Right atrium auricular region (tissue), 2 donors: ENCODE results near the gene BUB1. TPM values are rescaled to one million over a fixed set of nuclear protein-coding genes. Genes with fewer than 3 reads are reported as not detected.

Source experiments
- DNase-seq: peaks from one replicate; pipeline ENCODE4 v3.0.0-alpha.2; 2019; ENCODE audit warnings: low spot score
- H3K27ac ChIP-seq, 2 donors: fragments of 200-600 bp; sonication (generic); 1 replicate in 1 of 2; 2 replicates in 1 of 2; pipeline ENCODE4 v1.5.1; 2016 to 2019
- H3K27me3 ChIP-seq, 2 donors: fragments of 200-600 bp; sonication (generic); one replicate each; pipeline versions ENCODE4 v1.5.1 to v1.6.0; 2017 to 2019
- H3K36me3 ChIP-seq: fragments of 200-600 bp; sonication (generic); one replicate; pipeline ENCODE4 v1.5.1; 2016
- H3K4me1 ChIP-seq, 2 donors: fragments of 200-600 bp; sonication (generic); one replicate each; pipeline versions ENCODE4 v1.5.1 to v1.6.0; 2017 to 2019
- H3K4me3 ChIP-seq, 2 donors: fragments of 200-600 bp; sonication (generic); 1 replicate in 1 of 2; 2 replicates in 1 of 2; pipeline ENCODE4 v1.5.1; 2017 to 2019; ENCODE audit warnings: mild to moderate bottlenecking in 1 of 2, moderate library complexity in 1 of 2
- H3K9me3 ChIP-seq, 2 donors: fragments of 200-600 bp; sonication (generic); one replicate each; pipeline ENCODE4 v1.5.1; 2019
- total RNA-seq, 2 donors: library from RNA; depleted of rRNA; stranded (reverse); fragments of >200 nt; gene quantifications; one replicate each; pipeline ENCODE4 v1.1.0, GENCODE V29; 2016
- TF ChIP-seq, protein P1 (sequence below), 2 donors: fragments of 200-600 bp; sonication (generic); IDR thresholded peaks; one replicate each; pipeline ENCODE4 v1.5.1; 2019; ENCODE audit warnings: antibody characterized with exemption in 2 of 2

The BUB1 gene
- total RNA-seq, 2 donors from 2014 or later, result 0.28 to 1.4 TPM

DNA sequence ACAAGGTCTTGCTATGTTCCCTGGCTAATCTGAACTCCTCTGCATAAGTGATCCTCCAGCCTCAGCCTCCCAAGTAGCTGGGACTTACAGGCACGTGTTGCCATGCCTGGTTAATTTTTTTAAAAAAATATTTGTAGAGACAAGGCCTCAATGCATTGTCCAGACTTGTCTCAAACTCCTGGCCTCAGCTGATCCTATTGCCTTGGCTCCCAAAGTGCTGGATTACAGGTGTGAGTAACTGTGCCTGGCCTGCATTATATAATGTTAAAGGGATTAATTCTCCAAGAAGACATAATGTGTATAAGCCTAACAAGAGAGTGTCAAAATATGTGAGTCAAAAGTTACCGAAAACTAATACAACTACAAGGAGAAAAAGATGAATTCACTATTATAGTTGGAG lies 32.2 kb downstream of the BUB1 start:
- Histone ChIP-seq H3K27me3 (no peaks in the 10 kb centered on the region), H3K4me3 (no peak overlapping the region), H3K4me1 (no peaks in the 10 kb centered on the region), H3K9me3 (no peaks in the 10 kb centered on the region), H3K27ac (no peak overlapping the region), H3K36me3 (no peaks in the 10 kb centered on the region)
- no peak for DNase-seq
- TF ChIP-seq, protein P1, sequence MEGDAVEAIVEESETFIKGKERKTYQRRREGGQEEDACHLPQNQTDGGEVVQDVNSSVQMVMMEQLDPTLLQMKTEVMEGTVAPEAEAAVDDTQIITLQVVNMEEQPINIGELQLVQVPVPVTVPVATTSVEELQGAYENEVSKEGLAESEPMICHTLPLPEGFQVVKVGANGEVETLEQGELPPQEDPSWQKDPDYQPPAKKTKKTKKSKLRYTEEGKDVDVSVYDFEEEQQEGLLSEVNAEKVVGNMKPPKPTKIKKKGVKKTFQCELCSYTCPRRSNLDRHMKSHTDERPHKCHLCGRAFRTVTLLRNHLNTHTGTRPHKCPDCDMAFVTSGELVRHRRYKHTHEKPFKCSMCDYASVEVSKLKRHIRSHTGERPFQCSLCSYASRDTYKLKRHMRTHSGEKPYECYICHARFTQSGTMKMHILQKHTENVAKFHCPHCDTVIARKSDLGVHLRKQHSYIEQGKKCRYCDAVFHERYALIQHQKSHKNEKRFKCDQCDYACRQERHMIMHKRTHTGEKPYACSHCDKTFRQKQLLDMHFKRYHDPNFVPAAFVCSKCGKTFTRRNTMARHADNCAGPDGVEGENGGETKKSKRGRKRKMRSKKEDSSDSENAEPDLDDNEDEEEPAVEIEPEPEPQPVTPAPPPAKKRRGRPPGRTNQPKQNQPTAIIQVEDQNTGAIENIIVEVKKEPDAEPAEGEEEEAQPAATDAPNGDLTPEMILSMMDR (IDR thresholded peaks at IDR 0.05), result no peak

DNA sequence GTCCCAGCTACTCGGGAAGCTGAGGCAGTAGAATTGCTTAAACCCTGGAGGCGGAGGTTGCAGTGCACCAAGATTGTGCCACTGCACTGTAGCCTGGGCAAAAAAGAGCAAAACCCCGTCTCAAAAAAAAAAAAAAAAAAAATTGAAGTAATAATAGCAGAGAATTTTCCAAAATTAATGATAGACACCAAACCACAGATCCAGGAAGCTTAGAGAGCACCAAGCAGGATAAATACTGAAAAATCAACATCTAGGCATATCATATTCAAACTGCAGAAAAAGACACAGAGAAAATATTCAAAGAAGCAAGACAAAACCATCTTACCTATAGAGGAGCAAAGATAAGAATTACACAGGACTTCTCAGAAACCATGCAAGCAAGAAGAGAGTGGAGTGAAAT lies 33.5 kb downstream of the BUB1 start:
- Histone ChIP-seq H3K36me3 (no peaks in the 10 kb centered on the region), H3K27me3 (no peaks in the 10 kb centered on the region), H3K4me3 (no peak overlapping the region), H3K27ac (no peak overlapping the region), H3K4me1 (no peaks in the 10 kb centered on the region), H3K9me3 (no peaks in the 10 kb centered on the region)
- TF ChIP-seq, protein P1 (IDR thresholded peaks at IDR 0.05), result no peak
- DNase-seq, result no peak

DNA sequence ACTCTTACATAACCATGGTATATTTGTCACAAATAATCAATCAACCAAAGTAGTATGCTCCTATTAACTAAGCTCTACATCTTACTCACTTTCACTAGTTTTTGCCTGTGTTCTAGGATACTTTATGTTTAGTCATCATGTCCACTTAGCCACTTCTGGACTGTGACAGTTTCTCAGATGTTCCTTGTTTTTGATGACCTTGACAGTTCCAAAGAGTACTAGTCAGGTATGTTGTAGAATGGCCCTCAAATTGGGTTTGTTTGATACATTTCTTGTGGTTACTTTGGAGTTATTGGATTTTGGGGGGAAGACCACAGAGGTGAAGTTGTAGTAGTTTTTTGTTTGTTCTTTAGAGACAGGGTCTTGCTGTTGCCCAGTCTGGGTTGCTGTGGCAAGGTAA lies 35.5 kb downstream of the BUB1 start:
- Histone ChIP-seq H3K9me3 (no peaks in the 10 kb centered on the region), H3K36me3 (no peaks in the 10 kb centered on the region), H3K27ac (no peak overlapping the region), H3K4me1 (no peaks in the 10 kb centered on the region), H3K27me3 (no peaks in the 10 kb centered on the region), H3K4me3 (no peak overlapping the region)
- TF ChIP-seq, protein P1 (IDR thresholded peaks at IDR 0.05), result no peak
- DNase-seq, result no peak

DNA sequence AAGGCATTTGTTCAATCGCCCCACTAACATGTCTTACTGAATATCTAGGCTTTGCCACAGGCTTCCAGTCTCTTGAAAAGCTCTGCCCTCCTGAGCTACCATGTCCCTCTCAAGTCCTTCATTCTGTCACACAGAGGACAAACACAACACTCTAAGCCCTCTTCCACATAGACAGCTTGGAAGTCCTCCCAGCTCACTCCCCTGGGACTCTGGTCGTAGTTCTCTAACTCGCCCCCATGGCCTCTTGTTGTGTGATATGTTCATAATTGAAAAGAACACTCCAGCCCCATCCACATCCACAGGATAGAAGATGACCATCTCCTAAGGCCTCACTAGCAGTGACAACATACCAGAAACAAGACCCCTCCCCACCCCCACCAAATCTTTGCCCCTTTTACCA lies 37.9 kb downstream of the BUB1 start:
- no peaks in the 10 kb centered on the region for H3K9me3 ChIP-seq
- no peak overlapping the region for H3K27ac ChIP-seq
- H3K4me1 ChIP-seq, result no peaks in the 10 kb centered on the region
- no peaks in the 10 kb centered on the region for H3K27me3 ChIP-seq
- H3K4me3 ChIP-seq, result no peak overlapping the region
- H3K36me3 ChIP-seq, result no peaks in the 10 kb centered on the region
- TF ChIP-seq, protein P1 (IDR thresholded peaks at IDR 0.05), result no peak
- no peak for DNase-seq

DNA sequence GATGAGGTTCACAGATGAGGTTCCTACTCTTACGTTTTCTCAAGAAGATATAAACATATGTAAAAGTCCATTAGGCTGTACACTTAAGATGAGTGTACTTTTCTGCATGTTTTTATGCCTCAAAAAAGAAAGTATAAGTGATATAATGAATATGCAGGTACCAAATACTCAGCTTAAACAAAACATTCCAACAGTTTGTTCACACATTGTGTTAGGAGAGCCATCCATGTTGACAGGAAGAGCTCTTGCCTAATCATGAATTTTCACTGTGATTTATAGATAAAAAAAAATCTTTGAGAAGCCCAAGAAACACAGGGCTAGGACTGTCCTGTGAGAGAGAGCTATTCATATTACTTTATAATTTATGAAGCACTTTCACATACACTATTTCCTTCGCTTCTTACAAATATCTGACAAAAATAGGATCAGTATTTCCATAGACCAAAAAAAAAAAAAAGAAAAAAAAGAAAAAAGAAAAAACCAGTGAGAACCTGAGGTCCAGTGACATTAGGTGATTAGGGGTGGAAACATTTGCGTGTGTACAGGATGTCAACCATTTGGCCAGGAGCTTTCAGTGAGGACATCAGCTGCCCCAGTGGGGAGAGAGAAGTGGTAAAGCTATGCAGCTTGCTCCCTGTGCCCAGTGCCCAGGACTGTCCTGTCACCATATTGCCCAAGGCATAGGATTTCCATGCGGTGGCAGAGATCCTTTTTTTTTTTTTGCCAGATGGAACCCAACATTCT lies 38.7 kb downstream of the BUB1 start:
- Histone ChIP-seq H3K9me3 (no peaks in the 10 kb centered on the region), H3K4me3 (no peak overlapping the region), H3K27me3 (no peaks in the 10 kb centered on the region), H3K4me1 (no peaks in the 10 kb centered on the region), H3K27ac (no peak overlapping the region), H3K36me3 (no peaks in the 10 kb centered on the region)
- TF ChIP-seq, protein P1 (IDR thresholded peaks at IDR 0.05), result no peak
- no peak for DNase-seq

DNA sequence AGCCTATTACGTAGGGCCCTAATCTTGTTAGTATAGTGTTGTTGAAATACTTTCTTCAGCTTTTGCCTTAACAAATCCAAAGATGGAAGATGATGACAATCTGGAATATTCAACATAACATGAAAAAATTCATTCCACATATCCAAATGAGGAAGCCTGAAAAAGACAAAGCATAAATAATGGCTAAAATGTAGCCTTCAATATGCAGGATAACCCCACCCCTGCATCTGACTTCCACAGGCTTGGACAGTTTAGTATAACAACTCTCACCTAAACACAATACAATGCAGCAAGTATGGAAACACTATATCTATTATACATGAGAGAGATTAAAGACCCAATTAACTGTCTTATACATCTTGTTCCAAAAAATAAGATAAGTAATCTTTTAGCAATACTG lies 39.9 kb downstream of the BUB1 start:
- Histone ChIP-seq H3K9me3 (no peaks in the 10 kb centered on the region), H3K4me1 (no peaks in the 10 kb centered on the region), H3K36me3 (no peaks in the 10 kb centered on the region), H3K27ac (no peak overlapping the region), H3K27me3 (no peaks in the 10 kb centered on the region), H3K4me3 (no peak overlapping the region)
- TF ChIP-seq, protein P1 (IDR thresholded peaks at IDR 0.05), result no peak
- no peak for DNase-seq
